ENCODE measurements around the gene USP49. TPM values are rescaled to one million over a fixed set of nuclear protein-coding genes. Genes with fewer than 3 reads are reported as not detected.
A peak's percentile ranks its signal among the peaks of the same experiment; 100 is the strongest.

USP49 gene
- total RNA-seq, 1 experiment from 2014 or later, result 0.60 TPM

- DNase-seq (ENCODE audit: low read depth), result no peak
Measured at GRCh38 chr6:41929924-41930323, 34.7 kb upstream of the USP49 start.

GRCh38 chr6:41927253-41927652 is 32.1 kb upstream of the USP49 start:
- no peak for DNase-seq (ENCODE audit: low read depth)

DNA sequence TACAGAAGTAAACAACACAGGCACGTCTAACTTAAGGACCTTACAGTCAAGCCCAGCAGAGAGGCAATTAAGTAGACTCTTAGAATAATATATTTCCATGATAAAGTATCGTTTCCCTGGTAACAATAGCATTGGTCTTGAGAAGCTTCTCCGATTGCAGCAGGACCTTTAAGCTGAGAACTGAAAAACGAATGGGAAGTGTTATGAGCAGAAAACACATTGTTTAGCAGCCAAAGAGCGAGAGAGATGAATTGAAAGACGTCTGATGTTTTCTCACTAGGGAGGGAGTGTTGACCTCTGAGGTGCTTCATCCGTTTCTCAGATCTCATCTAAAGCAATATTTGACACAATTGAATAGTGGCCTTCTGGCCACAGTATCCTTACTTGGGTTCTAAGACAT is 27.0 kb upstream of the USP49 start:
- DNase-seq (ENCODE audit: low read depth), result no peak

DNA sequence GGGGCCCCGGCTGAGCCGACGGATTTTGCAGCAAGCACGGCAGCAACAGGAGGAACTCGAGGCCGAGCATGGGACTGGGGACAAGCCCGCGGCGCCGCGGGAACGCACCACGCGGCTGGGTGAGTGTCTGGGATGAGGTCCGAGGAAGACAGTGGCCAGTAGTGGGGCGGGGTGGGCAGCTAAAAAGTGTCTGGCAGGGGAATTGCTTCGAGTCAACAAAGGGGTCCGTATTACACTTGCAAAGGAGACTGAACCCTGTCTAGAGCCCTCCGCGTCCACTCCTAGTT is 26.5 kb upstream of the USP49 start:
- DNase-seq (ENCODE audit: low read depth), result no peak

- peak; percentile 94 for DNase-seq (ENCODE audit: low read depth)
Measured at GRCh38 chr6:41920921-41921711, 25.9 kb upstream of the USP49 start, which contains the start of the genes BYSL and MED20. Gene BYSL (plus strand): TSS chr6:41921499. CDS start chr6:41921563, 64 bp downstream. Gene MED20 (minus strand): TSS chr6:41921139. CDS start chr6:41921018, 121 bp downstream.

- DNase-seq (ENCODE audit: low read depth), result peak; percentile 91
Measured at GRCh38 chr6:41917528-41917927, 22.4 kb upstream of the USP49 start.

- DNase-seq (ENCODE audit: low read depth), result no peak
Measured at GRCh38 chr6:41914869-41915530, 19.8 kb upstream of the USP49 start.

DNA sequence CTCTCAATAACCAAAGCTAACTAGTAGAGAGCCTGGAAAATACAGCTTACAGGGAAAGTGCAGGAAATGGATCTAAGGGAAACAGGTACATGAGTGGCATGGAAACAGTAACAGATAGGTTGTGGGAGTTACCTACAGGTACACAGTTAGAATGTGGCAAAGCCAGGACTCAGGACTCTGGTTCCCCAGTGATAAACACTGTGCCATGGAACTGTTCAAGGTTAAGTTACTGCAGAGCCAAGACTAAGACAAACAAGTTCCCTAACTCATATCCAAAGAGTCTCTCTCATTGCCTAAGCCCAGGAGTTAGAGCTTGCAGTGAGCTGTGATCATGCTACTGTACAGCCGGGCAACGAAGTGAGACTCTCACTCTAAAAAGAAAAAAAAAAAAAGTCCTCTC is 19.2 kb upstream of the USP49 start:
- DNase-seq (ENCODE audit: low read depth), result no peak

- no peak for DNase-seq (ENCODE audit: low read depth)
Measured at GRCh38 chr6:41909727-41910126, 14.6 kb upstream of the USP49 start.

GRCh38 chr6:41901882-41902519 is 6.8 kb upstream of the USP49 start:
- DNase-seq (ENCODE audit: low read depth), result peak; percentile 60

DNA sequence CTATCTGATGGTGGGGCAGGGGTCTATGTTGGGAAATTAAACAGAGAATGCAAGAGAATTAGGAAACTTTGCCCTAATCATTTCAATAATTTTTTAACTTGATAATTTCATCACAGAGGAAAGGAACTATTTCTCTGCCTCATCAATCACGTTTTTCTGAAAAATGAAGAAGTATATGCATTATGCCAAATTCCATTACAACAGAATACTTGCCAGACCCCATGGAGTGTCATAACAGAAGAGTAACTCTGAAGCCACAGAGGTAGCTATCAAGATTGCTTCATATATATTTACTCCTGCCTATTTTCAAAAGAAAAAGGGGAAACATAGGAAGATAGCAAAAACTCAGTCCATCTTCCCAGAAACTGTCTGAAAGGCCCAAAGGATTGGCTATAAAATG is 5.7 kb upstream of the USP49 start:
- DNase-seq (ENCODE audit: low read depth), result no peak

GRCh38 chr6:41896281-41896680 is 1.1 kb upstream of the USP49 start:
- DNase-seq (ENCODE audit: low read depth), result no peak

DNA sequence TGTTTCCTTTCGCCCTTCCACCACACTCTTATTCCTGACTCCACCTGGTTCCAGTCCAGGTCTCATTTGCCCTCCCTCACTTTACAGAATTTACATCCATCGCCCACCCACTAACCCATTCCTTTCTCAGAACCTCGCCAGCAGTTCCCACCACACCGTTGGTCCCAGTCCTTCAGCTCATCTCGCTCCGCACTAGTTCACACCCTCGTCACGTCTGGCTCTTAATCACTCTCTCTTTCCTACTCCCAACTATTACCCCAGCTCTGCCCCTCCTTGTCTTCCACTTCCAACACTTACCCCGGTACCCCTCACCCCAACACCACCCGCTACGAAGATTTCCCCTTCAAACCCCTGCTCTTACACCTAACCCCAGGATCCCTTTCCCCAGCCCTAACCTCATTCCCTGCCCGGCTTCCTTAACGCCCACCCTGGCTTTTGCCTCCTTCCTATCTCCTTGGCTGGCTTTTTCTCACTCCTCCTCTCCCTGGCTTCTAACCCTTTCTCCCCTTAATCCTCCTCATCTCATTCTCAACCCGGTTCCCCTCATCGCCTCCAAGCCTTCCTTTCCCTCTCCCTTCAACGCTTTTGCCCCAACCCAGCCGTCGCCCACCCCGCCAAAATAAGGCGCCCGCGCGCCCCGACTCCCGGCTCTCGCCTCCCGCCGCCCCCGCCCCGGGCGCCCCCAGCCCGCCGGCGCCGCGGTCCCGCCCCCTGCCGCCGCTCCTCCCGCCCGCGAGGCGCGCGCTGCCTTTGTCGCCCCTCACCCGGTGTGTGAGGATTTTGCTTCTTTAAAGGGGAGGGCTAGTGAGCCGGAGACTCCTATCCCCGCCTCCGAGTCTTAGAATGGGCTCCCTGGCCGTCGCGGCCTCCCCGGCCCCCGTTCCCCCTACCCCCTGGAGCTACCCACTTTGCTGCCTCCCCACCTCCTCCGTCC is 542 bp downstream of the USP49 start:
- peak; percentile 5 for DNase-seq (ENCODE audit: low read depth)

- no peak for DNase-seq (ENCODE audit: low read depth)
Measured at GRCh38 chr6:41892921-41893564, 2.1 kb downstream of the USP49 start.

DNA sequence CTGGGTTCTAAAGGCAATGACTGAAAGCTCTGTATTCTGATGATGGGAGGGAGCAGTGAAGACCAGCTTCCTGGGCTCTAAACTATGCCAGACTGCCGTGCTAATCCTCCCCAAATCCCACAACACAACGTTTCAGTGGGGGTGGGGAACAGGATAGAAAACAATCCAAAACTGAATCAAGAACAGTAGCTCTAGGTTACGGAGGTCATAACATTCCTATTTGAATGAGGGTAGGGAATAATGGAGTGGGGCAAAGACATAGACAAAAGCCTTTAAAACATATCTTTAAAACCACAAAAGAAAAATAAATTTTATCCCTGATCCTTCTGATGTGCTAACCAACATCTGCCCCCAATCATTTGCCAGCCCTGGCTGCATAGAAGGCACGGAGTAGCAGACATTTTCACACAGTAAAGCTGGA is 7.8 kb downstream of the USP49 start:
- no peak for DNase-seq (ENCODE audit: low read depth)

DNA sequence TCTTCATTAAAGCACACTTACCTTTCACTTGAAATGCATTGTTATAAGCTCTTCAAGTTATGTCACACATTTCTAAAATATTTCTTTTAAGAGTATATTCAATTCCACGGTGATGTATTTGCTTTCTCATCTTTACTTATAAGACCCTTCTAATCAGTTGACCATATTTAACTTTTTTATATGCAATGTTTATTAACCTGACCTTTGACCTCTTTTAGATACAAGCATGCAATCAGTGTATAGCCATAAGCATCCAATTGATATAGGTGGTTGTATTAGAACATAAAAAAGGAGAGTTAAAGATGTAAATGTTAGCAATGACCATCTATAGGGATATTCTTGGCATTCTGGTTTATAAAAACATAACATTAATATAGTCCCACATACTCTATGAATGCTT is 9.2 kb downstream of the USP49 start:
- no peak for DNase-seq (ENCODE audit: low read depth)

- DNase-seq (ENCODE audit: low read depth), result no peak
Measured at GRCh38 chr6:41884957-41885356, 10.2 kb downstream of the USP49 start.

DNA sequence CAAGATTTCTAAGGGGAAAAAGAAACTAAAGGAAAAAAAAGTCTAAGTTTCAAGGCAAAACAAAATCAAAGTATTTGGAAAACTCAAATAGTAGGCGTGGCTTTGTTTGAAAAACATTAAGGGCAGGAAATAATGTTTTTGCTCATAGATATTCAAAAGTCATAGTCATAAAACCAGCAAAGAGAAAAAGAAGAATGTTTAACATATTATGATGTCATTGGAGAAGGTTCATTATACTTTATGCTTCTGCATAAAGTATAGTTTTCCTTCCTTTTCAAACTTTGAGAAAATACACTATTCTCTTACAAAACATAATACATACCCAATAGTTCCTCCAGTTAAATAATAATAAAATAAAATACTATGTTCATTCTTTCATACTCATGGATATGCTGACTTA is 13.7 kb downstream of the USP49 start:
- no peak for DNase-seq (ENCODE audit: low read depth)

- peak; percentile 4 for DNase-seq (ENCODE audit: low read depth)
Measured at GRCh38 chr6:41878961-41879405, 16.2 kb downstream of the USP49 start.

GRCh38 chr6:41878246-41878645 is 16.9 kb downstream of the USP49 start:
- peak; percentile 14 for DNase-seq (ENCODE audit: low read depth)

- DNase-seq (ENCODE audit: low read depth), result no peak
Measured at GRCh38 chr6:41877051-41877680, 18.0 kb downstream of the USP49 start.
